ENCODE results near the gene RASAL2.

RASAL2 gene

DNA sequence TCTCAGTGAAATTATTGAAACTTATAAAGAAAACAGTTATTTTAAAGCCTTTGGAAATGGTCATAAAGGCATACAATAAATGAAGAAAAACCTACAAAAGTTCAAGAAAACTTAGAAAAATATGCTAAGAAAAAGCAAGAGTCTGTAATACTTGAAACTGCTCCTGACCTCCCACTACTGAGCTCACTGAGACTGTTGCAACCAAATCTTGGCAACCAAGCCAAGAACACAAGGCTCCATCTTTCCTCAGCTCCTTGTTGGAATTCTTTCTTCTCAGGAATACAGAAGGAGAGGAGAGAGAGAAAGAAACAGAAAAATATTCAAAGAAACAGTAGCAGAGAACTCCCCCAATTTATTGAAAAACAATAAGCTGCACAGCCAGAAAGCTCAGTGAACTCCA, 160.5 kb downstream of the RASAL2 start:
- TF ChIP-seq, protein P1, sequence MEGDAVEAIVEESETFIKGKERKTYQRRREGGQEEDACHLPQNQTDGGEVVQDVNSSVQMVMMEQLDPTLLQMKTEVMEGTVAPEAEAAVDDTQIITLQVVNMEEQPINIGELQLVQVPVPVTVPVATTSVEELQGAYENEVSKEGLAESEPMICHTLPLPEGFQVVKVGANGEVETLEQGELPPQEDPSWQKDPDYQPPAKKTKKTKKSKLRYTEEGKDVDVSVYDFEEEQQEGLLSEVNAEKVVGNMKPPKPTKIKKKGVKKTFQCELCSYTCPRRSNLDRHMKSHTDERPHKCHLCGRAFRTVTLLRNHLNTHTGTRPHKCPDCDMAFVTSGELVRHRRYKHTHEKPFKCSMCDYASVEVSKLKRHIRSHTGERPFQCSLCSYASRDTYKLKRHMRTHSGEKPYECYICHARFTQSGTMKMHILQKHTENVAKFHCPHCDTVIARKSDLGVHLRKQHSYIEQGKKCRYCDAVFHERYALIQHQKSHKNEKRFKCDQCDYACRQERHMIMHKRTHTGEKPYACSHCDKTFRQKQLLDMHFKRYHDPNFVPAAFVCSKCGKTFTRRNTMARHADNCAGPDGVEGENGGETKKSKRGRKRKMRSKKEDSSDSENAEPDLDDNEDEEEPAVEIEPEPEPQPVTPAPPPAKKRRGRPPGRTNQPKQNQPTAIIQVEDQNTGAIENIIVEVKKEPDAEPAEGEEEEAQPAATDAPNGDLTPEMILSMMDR (IDR thresholded peaks at IDR 0.05; ENCODE audit: poor library complexity, severe bottlenecking) = no peak
- DNase-seq (ENCODE audit: low spot score) (no peak), ATAC-seq (ENCODE audit: low read depth) (no peak)
- no peak overlapping the region for H3K27ac ChIP-seq (ENCODE audit: poor library complexity, severe bottlenecking)
- H3K36me3 ChIP-seq (ENCODE audit: low read depth) = peaks cover 4% of the 10 kb centered on the region; the same call in 1 of the 2 replicates
- no peak overlapping the region for H3K4me3 ChIP-seq (ENCODE audit: severe bottlenecking)
- no peaks in the 10 kb centered on the region for H3K27me3 ChIP-seq (ENCODE audit: insufficient read depth, poor library complexity, severe bottlenecking)
- peaks cover 5% of the 10 kb centered on the region for H3K4me1 ChIP-seq (ENCODE audit: insufficient read depth, poor library complexity, severe bottlenecking)
- peaks cover 5% of the 10 kb centered on the region for H3K9me3 ChIP-seq (ENCODE audit: severe bottlenecking)

DNA sequence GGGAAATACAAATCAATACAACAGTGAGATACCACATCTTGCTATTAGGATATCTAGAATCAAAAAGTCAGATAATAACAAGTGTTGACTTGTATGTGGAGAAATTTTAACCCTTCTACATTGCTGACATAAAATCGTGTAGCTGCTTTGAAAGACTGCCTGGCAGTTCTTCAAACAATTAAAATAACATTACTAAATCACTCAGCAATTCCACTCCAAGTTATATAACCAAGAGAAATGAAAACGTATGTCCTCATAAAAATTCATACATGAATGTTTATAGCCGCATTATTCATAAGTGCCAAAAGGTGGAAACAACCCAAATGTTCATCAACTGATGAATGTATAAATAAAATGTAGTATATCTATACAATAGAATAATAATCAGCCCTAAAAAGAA, 164.6 kb downstream of the RASAL2 start:
- ATAC-seq (ENCODE audit: low read depth) (no peak), DNase-seq (ENCODE audit: low spot score) (no peak)
- Histone ChIP-seq H3K4me1 (ENCODE audit: insufficient read depth, poor library complexity, severe bottlenecking) (peaks cover 24% of the 10 kb centered on the region), H3K27me3 (ENCODE audit: insufficient read depth, poor library complexity, severe bottlenecking) (no peaks in the 10 kb centered on the region), H3K27ac (ENCODE audit: poor library complexity, severe bottlenecking) (no peak overlapping the region), H3K36me3 (ENCODE audit: low read depth) (peaks cover 4% of the 10 kb centered on the region; the same call in 1 of the 2 replicates), H3K9me3 (ENCODE audit: severe bottlenecking) (peaks cover 5% of the 10 kb centered on the region), H3K4me3 (ENCODE audit: severe bottlenecking) (no peak overlapping the region)
- TF ChIP-seq, protein P1 (IDR thresholded peaks at IDR 0.05; ENCODE audit: poor library complexity, severe bottlenecking) = no peak

DNA sequence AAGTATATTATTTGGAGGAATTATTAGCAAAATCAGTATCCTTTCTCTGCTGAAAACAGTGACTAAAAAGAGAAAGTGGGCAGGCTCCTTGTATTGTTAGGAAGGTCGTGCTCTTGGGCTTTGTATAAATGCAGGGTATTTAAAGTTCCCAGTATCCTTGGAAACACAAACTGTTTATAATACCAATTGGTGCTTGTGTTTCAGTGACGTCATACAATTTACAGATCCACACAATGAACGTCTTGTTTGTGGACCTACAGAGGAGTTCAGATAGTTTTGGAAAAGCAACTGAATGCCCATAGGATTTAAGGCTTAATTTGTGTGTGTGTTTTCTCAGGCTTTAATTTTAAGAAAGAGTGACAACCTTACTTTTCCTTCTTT, 168.2 kb downstream of the RASAL2 start:
- H3K4me1 ChIP-seq (ENCODE audit: insufficient read depth, poor library complexity, severe bottlenecking) = peaks cover 26% of the 10 kb centered on the region
- H3K27me3 ChIP-seq (ENCODE audit: insufficient read depth, poor library complexity, severe bottlenecking) = no peaks in the 10 kb centered on the region
- TF ChIP-seq, protein P1 (IDR thresholded peaks at IDR 0.05; ENCODE audit: poor library complexity, severe bottlenecking) = no peak
- no peaks in the 10 kb centered on the region for H3K36me3 ChIP-seq (ENCODE audit: low read depth)
- H3K9me3 ChIP-seq (ENCODE audit: severe bottlenecking) = no peaks in the 10 kb centered on the region
- ATAC-seq (ENCODE audit: low read depth) = peak; percentile 62
- no peak for DNase-seq (ENCODE audit: low spot score)
- no peak overlapping the region for H3K4me3 ChIP-seq (ENCODE audit: severe bottlenecking)
- H3K27ac ChIP-seq (ENCODE audit: poor library complexity, severe bottlenecking) = peak overlapping the region; percentile 18

DNA sequence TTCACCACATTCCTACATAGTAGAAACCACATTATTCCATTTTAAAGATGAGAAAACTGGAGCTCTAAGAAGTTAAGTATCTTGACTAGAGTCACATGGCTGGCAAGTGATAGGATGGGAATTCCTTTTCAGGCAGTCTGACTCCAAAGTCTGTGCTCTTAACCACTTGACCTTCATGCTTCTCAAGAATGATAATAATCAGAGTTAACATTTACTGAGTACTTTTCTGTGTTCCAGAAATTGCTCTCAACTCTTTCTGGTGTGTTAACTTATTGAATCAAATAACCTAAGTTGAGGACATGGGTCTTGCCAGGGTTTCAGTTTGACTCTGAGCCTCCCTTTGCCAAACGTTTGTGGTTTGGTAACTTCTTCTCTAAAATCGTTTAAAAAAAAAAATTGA, 169.4 kb downstream of the RASAL2 start:
- ATAC-seq (ENCODE audit: low read depth) (no peak), DNase-seq (ENCODE audit: low spot score) (no peak)
- Histone ChIP-seq H3K36me3 (ENCODE audit: low read depth) (no peaks in the 10 kb centered on the region), H3K9me3 (ENCODE audit: severe bottlenecking) (no peaks in the 10 kb centered on the region), H3K4me1 (ENCODE audit: insufficient read depth, poor library complexity, severe bottlenecking) (peaks cover 37% of the 10 kb centered on the region), H3K27ac (ENCODE audit: poor library complexity, severe bottlenecking) (no peak overlapping the region), H3K27me3 (ENCODE audit: insufficient read depth, poor library complexity, severe bottlenecking) (no peaks in the 10 kb centered on the region), H3K4me3 (ENCODE audit: severe bottlenecking) (no peak overlapping the region)
- TF ChIP-seq, protein P1 (IDR thresholded peaks at IDR 0.05; ENCODE audit: poor library complexity, severe bottlenecking) = no peak

DNA sequence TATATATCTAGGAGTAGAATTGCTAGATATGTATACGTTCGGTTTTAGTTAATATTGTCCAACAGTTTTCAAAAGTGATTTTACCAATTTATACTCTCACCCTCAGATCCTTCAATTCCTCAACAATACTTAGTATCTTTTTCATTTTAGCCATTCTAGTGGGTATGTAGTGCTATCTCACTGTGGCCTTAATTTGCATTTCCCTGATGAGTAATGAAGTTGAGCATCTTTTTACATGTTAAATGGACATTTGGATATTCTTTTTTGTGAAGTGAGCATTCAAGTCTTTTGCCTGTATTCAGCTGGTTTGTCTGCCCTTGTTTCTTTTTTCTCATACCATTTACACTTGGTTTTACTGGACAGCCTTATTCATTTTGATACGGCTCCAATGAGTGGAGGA, 172.2 kb downstream of the RASAL2 start:
- Histone ChIP-seq H3K4me3 (ENCODE audit: severe bottlenecking) (no peak overlapping the region), H3K4me1 (ENCODE audit: insufficient read depth, poor library complexity, severe bottlenecking) (peaks cover 58% of the 10 kb centered on the region), H3K36me3 (ENCODE audit: low read depth) (no peaks in the 10 kb centered on the region), H3K27me3 (ENCODE audit: insufficient read depth, poor library complexity, severe bottlenecking) (no peaks in the 10 kb centered on the region), H3K27ac (ENCODE audit: poor library complexity, severe bottlenecking) (peak overlapping the region; percentile 93), H3K9me3 (ENCODE audit: severe bottlenecking) (no peaks in the 10 kb centered on the region)
- TF ChIP-seq, protein P1 (IDR thresholded peaks at IDR 0.05; ENCODE audit: poor library complexity, severe bottlenecking) = no peak
- DNase-seq (ENCODE audit: low spot score) (no peak), ATAC-seq (ENCODE audit: low read depth) (no peak)
